ENCODE data around the gene KPNA6. TPM values are rescaled to one million over a fixed set of nuclear protein-coding genes. Genes with fewer than 3 reads are reported as not detected.

Gene KPNA6
- total and polyA plus RNA-seq, 9 of the 15 experiments (the other 6 are each of a cell fraction or from before 2014, with no cell fraction given), result 20.1 to 54.6 (median 32.2) TPM

GRCh38 chr1:32200226-32201010 is 92.6 kb downstream of the KPNA6 start, which contains the start of gene CCDC28B (continued):
- TF ChIP-seq ARID4B (CRISPR knock-in tag; IDR thresholded peaks at IDR 0.05) (peak; percentile 86), ZNF695 (CRISPR knock-in tag; IDR thresholded peaks at IDR 0.05) (no peak), NFE2 (IDR thresholded peaks at IDR 0.05; ENCODE audit: low read depth) (no peak), NCOA6 (IDR thresholded peaks at IDR 0.05) (no peak), ZNF785 (CRISPR knock-in tag; IDR thresholded peaks at IDR 0.05) (no peak), ZBTB12 (CRISPR knock-in tag; IDR thresholded peaks at IDR 0.05) (no peak; the same call in 1 of the 2 replicates), KDM1A (IDR thresholded peaks at IDR 0.05) (peak in 1 of 2 experiments; percentile 66; a peak in 2 of 4 replicates), POLR3G (IDR thresholded peaks at IDR 0.05; ENCODE audit: extremely low read depth, insufficient read length, insufficient replicate concordance) (no peak), ZNF589 (CRISPR knock-in tag; IDR thresholded peaks at IDR 0.05; ENCODE audit: low read depth) (no peak), CREB5 (CRISPR knock-in tag; IDR thresholded peaks at IDR 0.05) (no peak), FOXJ2 (tag; IDR thresholded peaks at IDR 0.05) (no peak), TRIM28 (IDR thresholded peaks at IDR 0.05) (no peak), ZC3H8 (IDR thresholded peaks at IDR 0.05) (no peak), ZNF384 (IDR thresholded peaks at IDR 0.05; ENCODE audit: low read depth, low read length) (no peak), SAFB (IDR thresholded peaks at IDR 0.05; ENCODE audit: borderline replicate concordance, low read depth, low read length) (no peak), CBX1 (IDR thresholded peaks at IDR 0.05; ENCODE audit: low read depth) (no peak)
- TF ChIP-seq, protein P1, sequence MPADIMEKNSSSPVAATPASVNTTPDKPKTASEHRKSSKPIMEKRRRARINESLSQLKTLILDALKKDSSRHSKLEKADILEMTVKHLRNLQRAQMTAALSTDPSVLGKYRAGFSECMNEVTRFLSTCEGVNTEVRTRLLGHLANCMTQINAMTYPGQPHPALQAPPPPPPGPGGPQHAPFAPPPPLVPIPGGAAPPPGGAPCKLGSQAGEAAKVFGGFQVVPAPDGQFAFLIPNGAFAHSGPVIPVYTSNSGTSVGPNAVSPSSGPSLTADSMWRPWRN (IDR thresholded peaks at IDR 0.05; ENCODE audit: low read depth), result no peak
- TF ChIP-seq, protein P2, sequence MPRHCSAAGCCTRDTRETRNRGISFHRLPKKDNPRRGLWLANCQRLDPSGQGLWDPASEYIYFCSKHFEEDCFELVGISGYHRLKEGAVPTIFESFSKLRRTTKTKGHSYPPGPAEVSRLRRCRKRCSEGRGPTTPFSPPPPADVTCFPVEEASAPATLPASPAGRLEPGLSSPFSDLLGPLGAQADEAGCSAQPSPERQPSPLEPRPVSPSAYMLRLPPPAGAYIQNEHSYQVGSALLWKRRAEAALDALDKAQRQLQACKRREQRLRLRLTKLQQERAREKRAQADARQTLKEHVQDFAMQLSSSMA (CRISPR knock-in tag; IDR thresholded peaks at IDR 0.05), result no peak
- TF ChIP-seq, protein P3, sequence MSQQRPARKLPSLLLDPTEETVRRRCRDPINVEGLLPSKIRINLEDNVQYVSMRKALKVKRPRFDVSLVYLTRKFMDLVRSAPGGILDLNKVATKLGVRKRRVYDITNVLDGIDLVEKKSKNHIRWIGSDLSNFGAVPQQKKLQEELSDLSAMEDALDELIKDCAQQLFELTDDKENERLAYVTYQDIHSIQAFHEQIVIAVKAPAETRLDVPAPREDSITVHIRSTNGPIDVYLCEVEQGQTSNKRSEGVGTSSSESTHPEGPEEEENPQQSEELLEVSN (IDR thresholded peaks at IDR 0.05; ENCODE audit: borderline replicate concordance in 1 of 2, extremely low read depth in 1 of 2, insufficient read depth in 1 of 2, insufficient read length in 1 of 2, low read depth in 1 of 2, low read length in 1 of 2, poor library complexity in 1 of 2, severe bottlenecking in 1 of 2), result peak; percentile 97 to 98
